Dermis microvascular lymphatic vessel endothelial cell (primary cell): Measurements from ENCODE around the gene POLR2A. TPM values are rescaled to one million over a fixed set of nuclear protein-coding genes. Genes with fewer than 3 reads are reported as not detected.

Experiments
- DNase-seq, 2 donors: peaks; one replicate each; pipeline versions ENCODE4 v3.0.0 to v3.0.0-alpha.2; 2010; ENCODE audit warnings: low read depth in 2 of 2
- total RNA-seq: library from RNA; depleted of rRNA; stranded (reverse); fragments of >200 nt; gene quantifications from 2 replicates; pipeline ENCODE4 v1.2.1, GENCODE V29; 2014

Gene POLR2A
- total RNA-seq, result 56.5 and 87.0 TPM in 2 replicates

DNA sequence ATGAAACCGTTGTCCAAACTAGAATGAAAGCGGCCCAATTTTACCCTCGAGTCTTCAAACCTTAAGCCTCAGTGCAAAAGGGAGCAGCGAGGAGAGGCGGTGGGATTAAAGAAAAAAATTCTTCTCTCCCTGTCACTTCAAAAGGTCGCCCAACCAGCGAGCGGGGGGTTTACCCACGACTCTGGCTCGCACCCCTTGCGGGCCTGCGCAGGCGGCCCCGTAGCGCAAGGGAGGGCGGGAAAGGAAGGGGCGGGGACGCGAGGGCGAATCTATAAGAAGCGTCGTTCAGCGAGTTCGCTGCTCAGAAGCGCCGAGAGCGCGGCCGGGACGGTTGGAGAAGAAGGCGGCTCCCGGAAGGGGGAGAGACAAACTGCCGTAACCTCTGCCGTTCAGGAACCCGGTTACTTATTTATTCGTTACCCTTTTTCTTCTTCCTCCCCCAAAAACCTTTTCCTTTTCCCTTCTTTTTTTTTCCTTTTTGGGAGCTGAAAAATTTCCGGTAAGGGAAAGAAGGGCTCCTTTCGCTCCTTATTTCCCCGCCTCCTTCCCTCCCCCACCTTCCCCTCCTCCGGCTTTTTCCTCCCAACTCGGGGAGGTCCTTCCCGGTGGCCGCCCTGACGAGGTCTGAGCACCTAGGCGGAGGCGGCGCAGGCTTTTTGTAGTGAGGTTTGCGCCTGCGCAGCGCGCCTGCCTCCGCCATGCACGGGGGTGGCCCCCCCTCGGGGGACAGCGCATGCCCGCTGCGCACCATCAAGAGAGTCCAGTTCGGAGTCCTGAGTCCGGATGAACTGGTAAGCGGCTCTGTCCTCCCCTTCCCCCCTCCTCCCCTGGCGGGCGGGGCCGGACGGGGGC, at the start of gene POLR2A:
Gene POLR2A, plus strand, starts transcription at position 300 of the 852 bp plus-strand sequence.
- DNase-seq, result peak; percentile 96 to 99

DNA sequence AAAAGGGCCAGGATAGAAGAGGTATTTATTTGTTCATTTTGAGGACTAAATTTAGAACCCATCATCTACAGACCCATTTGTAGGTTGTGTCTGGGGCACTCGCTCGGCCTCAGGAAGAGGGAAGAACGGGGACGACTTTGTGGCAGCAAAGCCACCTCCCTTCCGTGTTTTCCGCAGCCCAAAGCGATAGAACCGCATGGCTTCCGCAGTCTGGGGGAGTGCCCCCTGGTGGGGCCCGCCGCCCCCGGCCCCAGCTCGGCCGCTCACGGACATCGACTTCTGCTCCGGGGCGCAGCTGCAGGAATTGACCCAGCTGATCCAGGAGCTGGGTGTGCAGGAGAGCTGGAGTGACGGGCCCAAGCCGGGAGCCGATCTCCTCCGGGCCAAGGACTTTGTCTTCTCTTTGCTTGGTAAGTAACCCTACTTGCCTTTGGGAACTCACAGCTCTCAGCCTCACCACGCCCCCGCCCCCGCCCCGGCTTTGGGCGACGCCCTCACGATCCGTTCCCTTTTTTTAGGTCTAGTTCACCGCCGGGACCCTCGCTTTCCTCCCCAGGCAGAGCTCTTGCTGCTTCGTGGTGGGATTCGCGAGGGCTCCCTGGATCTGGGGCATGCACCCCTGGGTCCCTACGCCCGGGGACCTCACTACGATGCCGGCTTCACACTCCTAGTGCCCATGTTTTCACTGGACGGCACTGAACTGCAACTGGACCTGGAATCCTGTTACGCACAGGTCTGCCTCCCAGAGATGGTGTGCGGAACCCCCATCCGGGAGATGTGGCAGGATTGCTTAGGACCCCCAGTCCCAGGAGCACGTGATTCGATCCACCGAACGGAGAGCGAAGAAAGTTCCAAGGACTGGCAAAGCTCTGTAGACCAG, 48.2 kb upstream of the POLR2A start:
- DNase-seq, result peak in 1 of 2 donors; percentile 39

GRCh38 chr17:7436556-7437368, 47.4 kb upstream of the POLR2A start:
- peak; percentile 71 to 92 for DNase-seq

- no peak for DNase-seq
Observed at GRCh38 chr17:7437369-7437863, 46.8 kb upstream of the POLR2A start.

DNA sequence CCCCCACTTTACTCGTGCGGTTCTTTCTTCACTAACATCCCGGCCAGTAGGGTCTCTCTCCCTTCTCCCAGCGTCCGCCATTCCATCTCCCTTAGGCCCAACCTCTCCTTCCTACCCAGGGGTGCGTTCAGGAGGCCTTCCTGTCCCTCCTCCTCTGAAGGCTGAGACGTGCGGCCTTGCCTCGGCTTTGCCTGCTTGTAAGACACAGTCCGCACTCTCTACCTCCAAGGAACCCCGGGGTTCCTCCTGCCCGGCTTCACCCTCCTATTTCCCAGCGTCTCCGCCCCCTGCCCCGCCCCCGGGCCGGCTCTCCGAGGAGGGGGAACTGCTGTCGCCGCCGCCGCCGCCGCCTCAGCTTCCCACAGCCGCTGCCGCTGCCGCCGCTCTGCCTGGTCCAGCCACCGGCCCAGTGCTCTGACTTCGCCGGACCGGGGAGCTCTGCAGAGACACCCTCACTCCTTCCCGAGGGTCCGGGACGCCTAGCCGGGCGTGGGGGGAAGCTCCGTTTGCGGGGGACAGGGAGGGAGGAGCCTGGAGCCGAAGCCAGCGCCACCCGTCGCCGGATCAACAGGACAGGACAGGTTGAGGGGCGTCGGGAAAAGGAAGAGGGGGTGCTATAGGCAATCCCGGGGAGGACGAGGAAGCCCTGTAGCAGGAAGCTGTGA, 46.1 kb upstream of the POLR2A start:
- peak in 1 of 2 donors; percentile 18 for DNase-seq

- no peak for DNase-seq
Observed at GRCh38 chr17:7438656-7439460, 45.3 kb upstream of the POLR2A start.

GRCh38 chr17:7439462-7440112, 44.6 kb upstream of the POLR2A start, which contains the start of gene FGF11:
TSS of gene FGF11 (plus strand) at chr17:7439512. CDS start at chr17:7439621, 109 bp downstream.
- DNase-seq, result no peak

DNA sequence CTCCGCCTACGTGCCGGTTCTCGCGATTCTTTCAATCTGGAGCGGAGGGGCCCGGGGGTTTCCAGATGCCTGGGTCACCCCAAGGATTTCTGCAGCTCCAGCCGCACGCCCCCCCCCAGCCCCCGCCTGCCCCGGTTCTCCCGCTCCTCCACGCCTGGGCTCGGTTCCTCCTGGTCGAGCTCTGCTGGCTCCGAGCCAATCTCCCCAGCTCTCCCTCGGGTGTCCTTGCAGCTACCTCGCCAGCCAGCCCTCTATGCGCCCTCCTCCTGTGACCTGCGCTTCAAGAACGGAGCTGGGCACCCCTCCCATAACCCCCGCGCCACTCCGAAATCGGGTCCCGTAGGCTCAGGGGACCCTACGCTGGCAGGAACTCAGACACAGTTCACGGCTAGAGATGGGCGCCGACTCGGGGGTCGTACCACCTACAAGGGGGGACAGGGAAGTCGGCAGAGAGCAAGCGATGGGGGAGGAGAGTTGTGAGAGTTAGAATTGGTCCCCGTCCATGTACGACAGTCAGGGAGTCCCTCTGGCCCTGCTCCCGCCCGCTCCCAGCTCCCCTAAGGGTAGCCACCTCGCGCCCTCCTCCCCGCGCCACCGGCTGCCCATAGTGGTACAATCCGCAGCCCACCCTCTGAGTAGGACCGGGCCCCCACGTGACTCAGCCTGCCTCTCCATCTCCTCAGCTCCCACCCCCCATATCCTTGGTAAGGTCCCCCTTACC, 43.9 kb upstream of the POLR2A start:
- peak in 1 of 2 donors; percentile 26 for DNase-seq

DNA sequence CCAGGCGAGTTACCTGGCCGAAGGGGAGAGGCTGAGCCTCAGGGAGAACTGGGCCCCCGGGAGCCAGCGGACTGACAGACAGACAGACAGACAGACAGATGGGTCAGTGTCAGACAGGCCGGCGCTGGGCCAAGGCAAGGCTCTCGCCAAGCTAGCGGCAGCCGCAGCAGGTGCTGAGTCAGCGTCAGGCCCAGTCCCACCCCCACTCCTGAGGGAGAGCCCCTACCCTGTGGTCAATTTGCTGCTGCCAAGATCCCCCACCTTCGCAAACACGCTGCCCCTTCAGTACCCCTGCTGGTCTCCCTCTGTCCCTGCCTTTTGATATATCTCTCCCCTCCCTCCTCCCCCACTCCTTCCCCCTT, 43.4 kb upstream of the POLR2A start:
- peak in 1 of 2 donors; percentile 33 for DNase-seq

DNA sequence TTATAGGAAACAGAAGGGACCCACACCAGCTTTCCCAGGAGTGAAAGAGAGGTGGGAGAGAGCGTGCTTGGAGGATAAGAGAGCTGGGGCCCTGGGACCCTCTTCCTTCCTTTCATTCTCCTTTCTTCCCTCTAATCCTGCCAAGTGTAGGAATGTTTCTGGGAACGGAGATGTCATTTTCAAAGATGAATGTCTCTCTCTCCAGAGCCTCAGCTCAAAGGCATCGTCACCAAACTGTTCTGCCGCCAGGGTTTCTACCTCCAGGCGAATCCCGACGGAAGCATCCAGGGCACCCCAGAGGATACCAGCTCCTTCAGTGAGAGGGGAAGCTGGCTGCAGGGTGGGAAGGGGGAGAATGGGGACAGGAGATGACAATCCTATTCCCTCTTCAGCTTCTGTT, 42.9 kb upstream of the POLR2A start:
- no peak for DNase-seq

DNA sequence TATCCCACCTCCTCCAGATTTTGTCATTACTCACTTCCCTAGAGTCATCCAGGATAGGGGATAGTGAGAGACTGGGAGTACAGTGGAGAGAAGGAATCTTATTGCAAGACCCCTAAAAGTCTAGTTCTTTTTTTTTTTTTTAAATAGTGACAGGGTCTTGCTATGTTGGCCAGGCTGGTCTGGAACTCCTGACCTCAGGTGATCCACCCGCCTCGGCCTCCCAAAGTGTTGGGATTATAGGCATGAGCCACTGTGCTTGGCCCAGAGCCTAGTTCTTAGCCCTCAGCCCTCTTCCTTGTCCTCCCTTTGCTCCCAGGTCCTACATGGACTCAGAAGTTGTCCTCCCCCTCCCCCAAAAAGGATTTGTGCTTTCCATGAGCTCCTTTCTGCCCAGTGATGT, 42.0 kb upstream of the POLR2A start:
- DNase-seq, result no peak

DNA sequence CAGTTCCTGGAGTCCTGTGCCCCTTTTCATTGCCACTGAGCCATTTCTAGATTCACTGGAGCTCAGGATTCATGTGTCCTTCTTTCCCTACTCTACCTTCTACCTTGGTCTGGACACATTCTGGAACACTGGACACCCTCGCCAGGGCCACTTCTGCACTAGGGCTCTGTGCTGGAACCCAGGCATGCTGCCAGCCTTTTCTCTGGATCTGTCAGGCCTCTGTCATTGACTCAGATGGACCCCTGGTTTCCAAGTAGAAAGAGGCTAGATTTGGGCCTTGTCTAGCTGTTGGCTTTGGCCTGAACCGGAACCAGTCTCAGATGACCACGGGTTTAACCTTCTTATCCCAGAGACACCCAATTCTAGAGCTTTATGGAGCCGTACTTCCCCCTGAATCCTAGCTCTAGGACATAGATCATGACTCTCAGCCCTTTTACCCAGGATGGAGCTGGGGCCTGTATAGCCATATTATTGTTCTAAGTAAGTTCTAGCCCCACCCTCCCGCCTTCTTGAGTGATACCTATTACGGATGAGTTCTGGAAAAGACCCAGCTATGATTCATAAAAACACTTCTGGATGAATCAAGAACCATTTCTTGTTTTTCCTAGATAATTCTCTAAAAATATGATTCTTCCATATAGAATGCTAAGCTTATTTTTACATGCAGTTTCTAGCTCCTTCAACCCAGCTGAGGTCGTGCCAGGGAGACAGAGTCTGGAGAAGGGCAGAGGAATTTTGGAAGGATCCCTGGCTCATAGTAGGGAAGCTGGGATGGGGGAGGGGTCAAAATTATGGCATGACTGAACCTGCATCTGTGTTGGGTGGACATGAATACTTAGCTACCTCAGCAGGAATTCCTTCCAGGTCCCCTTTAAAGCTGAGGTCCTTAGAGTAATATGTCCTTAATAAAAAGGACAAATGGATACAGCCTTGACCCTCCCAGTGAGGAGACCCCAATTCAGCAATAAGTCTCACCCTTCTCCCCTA, 40.4 kb upstream of the POLR2A start:
- peak in 1 of 2 donors; percentile 30 for DNase-seq

DNA sequence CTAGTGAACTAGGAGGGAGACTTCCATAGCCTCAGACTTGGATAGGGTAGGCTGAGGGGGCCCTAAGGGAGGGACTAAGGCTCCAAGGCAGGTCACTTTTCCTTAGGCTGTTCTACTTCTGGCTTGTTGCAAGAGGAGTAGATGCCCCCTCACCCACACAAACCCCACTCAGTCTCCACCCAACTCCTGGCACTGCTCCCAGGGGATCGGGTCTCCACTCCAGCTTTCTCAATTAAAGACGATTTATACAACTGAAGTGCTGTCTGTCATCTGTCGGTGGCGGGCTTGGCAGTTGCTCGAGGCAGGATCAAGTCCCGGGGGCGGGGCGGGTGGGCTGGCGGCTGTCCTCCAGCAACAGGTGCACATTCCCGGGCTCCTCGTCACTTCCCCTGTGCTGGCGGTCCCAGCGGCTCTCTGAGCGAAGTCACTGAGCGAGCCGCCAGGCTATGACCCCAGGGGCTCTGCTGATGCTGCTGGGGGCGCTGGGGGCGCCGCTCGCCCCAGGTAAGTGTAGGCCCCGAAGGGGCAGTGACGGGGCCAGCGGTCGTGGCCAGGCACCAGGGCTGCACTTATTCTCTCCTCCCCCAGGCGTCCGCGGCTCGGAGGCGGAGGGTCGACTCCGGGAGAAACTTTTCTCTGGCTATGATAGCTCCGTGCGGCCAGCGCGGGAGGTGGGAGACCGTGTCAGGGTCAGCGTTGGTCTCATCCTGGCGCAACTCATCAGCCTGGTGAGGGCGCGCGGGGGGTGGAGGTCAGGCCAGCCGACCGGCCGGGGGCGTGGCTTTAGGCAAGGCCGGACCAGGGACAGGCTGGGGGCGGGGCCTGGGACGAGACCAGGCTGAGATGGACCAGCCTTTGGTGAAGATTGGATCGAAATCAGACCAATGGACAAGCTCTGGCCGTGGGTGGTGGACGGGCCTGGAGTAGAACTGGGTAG, 39.2 kb upstream of the POLR2A start, which contains the start of gene CHRNB1:
Gene CHRNB1, plus strand, starts transcription at position 380 of the 937 bp plus-strand sequence. Its CDS starts 67 bp downstream, at position 447.
- DNase-seq, result peak in 1 of 2 donors; percentile 47

- DNase-seq, result no peak
Observed at GRCh38 chr17:7445619-7445968, 38.6 kb upstream of the POLR2A start.

DNA sequence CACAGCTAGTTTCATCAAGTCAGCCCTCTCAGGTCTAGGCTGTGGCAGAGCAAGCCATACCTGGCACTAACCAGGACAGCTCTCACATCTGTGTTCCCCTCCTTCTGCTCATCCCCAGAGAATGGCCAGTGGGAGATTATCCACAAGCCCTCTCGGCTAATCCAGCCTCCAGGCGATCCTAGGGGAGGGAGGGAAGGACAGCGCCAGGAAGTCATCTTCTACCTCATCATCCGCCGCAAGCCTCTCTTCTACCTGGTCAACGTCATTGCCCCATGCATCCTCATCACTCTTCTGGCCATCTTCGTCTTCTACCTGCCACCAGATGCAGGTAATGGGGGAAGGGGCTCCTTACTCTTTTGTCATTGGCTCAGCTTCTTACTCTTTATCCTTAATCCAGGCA, 35.7 kb upstream of the POLR2A start:
- no peak for DNase-seq

DNA sequence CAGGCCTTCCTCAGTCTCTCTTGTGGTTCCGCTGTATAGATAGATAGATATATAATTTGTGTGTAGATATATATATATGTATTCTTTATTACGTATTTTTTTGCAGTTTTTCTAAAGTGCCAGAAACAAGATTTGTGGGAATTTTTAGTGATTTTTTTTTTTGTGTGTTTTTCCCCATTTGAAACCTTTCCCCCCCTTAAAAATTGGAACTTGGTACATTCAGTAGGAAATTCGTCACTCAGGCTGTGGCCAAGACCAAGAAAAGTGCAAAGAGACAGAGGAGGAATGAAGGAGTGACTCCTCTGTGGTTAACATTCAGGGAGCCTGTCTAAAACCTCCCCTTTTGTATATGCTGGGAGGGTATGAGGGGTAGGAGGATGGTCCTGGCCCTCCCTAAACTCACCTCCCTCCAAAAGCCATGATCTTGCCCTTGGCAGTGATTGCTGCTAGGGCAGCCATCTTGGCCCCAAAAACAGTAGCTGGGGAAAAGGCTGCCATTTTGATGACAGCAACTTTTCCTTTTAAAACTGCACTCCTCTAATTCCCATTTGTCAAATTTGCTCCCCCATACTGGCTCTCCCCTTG, 24.1 kb upstream of the POLR2A start:
- no peak for DNase-seq
